ENCODE measurements around the gene SH3TC2. TPM values are rescaled to one million over a fixed set of nuclear protein-coding genes. Genes with fewer than 3 reads are reported as not detected.

SH3TC2 gene
- 1.1 and 1.7 TPM in 2 replicates for polyA plus RNA-seq (2012; rRNA removed)
- polyA plus RNA-seq (2012; cell fraction: cytosol; rRNA removed): 0.89 and 1.2 TPM in 2 replicates
- polyA plus RNA-seq (2012; cell fraction: nucleus; rRNA removed): 3.8 and 4.2 TPM in 2 replicates

GRCh38 chr5:149063017-149063687 lies at the start of gene SH3TC2:
TSS of gene SH3TC2 (minus strand) at chr5:149063062. CDS start at chr5:149063022, 40 bp downstream.
- no peak within 1 kb of the TSS for H3K4me3 ChIP-seq (ENCODE audit: low read depth in 2 of 2, low read length in 1 of 2)
- ChIA-PET CTCF (no interaction called here), POLR2A (no interaction called here)
- H3K27me3 ChIP-seq (ENCODE audit: insufficient read depth): no peaks in the 10 kb centered on the region
- H3F3A ChIP-seq (replicated peaks; ENCODE audit: insufficient read depth): peaks cover 11% of the 10 kb centered on the region
- WGBS (ENCODE audit: low lambda C conversion rate): 58% methylated on average over 3 of the region's 9 CpGs
- H3K9ac ChIP-seq: peak within 1 kb of the TSS; percentile 71
- H3K9me2 ChIP-seq: no peaks in the 10 kb centered on the region
- H2AFZ ChIP-seq (ENCODE audit: low read depth): peak within 1 kb of the TSS; percentile 44
- H3K36me3 ChIP-seq (replicated peaks in 1 of 2; ENCODE audit: control insufficient read depth in 1 of 2, insufficient read depth in 2 of 2, low read length in 1 of 2): no peaks in the 10 kb centered on the region
- DNase-seq: no peak
- no peaks in the 10 kb centered on the region for H4K20me1 ChIP-seq (ENCODE audit: insufficient read depth)
- H3K27ac ChIP-seq (ENCODE audit: low read depth in 2 of 2, low read length in 1 of 2): peak within 1 kb of the TSS; percentile 8 to 87; a peak in 3 of 4 replicates
- no peaks in the 10 kb centered on the region for H3K79me2 ChIP-seq (ENCODE audit: insufficient read depth)
- TF ChIP-seq MEF2A (IDR thresholded peaks at IDR 0.05; ENCODE audit: borderline replicate concordance, low read depth) (no peak), CTCF (IDR thresholded peaks at IDR 0.05) (no peak), MAX (IDR thresholded peaks at IDR 0.05; ENCODE audit: low read depth) (peak; percentile 13; the same call in 1 of the 2 replicates), TEAD4 (IDR thresholded peaks at IDR 0.05; ENCODE audit: borderline replicate concordance, insufficient read depth) (peak; percentile 57; the same call in 1 of the 2 replicates)
- H3K4me1 ChIP-seq (ENCODE audit: control insufficient read depth in 1 of 2, insufficient read depth in 2 of 2, low read depth in 1 of 2, low read length in 1 of 2): peaks cover 23 to 24% of the 10 kb centered on the region in 2 experiments
- no peaks in the 10 kb centered on the region for H3K9me3 ChIP-seq
- peak within 1 kb of the TSS; percentile 36 for H3K4me2 ChIP-seq

- Histone ChIP-seq H3K9me2 (no peaks in the 10 kb centered on the region), H3K4me2 (no peak overlapping the region), H3F3A (replicated peaks; ENCODE audit: insufficient read depth) (peaks cover 4% of the 10 kb centered on the region), H3K4me1 (ENCODE audit: control insufficient read depth in 1 of 2, insufficient read depth in 2 of 2, low read depth in 1 of 2, low read length in 1 of 2) (peaks cover 0 to 8% of the 10 kb centered on the region in 2 experiments; a peak in 1 of 4 replicates), H2AFZ (ENCODE audit: low read depth) (no peak overlapping the region), H3K36me3 (replicated peaks in 1 of 2; ENCODE audit: control insufficient read depth in 1 of 2, insufficient read depth in 2 of 2, low read length in 1 of 2) (no peaks in the 10 kb centered on the region), H3K9me3 (no peaks in the 10 kb centered on the region), H3K79me2 (ENCODE audit: insufficient read depth) (no peaks in the 10 kb centered on the region), H3K4me3 (ENCODE audit: low read depth in 2 of 2, low read length in 1 of 2) (no peak overlapping the region), H4K20me1 (ENCODE audit: insufficient read depth) (no peaks in the 10 kb centered on the region), H3K27ac (ENCODE audit: low read depth in 2 of 2, low read length in 1 of 2) (no peak overlapping the region), H3K9ac (no peak overlapping the region), H3K27me3 (ENCODE audit: insufficient read depth) (no peaks in the 10 kb centered on the region)
- DNase-seq: no peak
- TF ChIP-seq RXRA (IDR thresholded peaks at IDR 0.05; ENCODE audit: borderline replicate concordance, low read depth): no peak
- TF ChIP-seq NFIC (IDR thresholded peaks at IDR 0.05; ENCODE audit: borderline replicate concordance): no peak
- no peak for TF ChIP-seq ZBTB33 (IDR thresholded peaks at IDR 0.05; ENCODE audit: borderline replicate concordance, low read depth)
- no peak for TF ChIP-seq MAX (IDR thresholded peaks at IDR 0.05; ENCODE audit: low read depth)
- no peak for TF ChIP-seq FOXM1 (IDR thresholded peaks at IDR 0.05; ENCODE audit: low read depth)
- CTCF ChIA-PET: interaction anchor here (1.2 to 9.2 kb wide), 5 partner anchors 28 to 377 kb away, joined by 4 to 233 read pairs (median 16); partner anchors contain the start of gene ABLIM3
- POLR2A ChIA-PET: no interaction called here
- 87% methylated on average over 4 of the region's 4 CpGs for WGBS (ENCODE audit: low lambda C conversion rate)
Observed at GRCh38 chr5:149110406-149110805, 47.5 kb upstream of the SH3TC2 start.

Data from SK-N-SH (cell line).